IMR-90 (cell line): ENCODE results near the gene CEL. TPM values are rescaled to one million over a fixed set of nuclear protein-coding genes. Genes with fewer than 3 reads are reported as not detected.

ENCODE experiments used
- microRNA-seq, 2 experiments: library from miRNA; stranded (forward) in 1 of 2; unstranded in 1 of 2; fragments of 10-50 nt in 1 of 2; fragments of <30 nt in 1 of 2; gene quantifications in 1 of 2; microRNA quantifications in 1 of 2; one replicate each; pipeline versions ENCODE3 to v1.1.0; 2013 to 2020; ENCODE audit not compliant: insufficient read depth in 1 of 2, insufficient read length in 1 of 2, unreplicated experiment in 1 of 2
- polyA plus RNA-seq, 3 experiments: library from polyadenylated mRNA; depleted of rRNA; stranded (reverse); fragments of >200 nt; gene quantifications; 2 replicates each; pipeline ENCODE4 v1.2.3, GENCODE V29; 2012; ENCODE audit warnings: low replicate concordance in 1 of 3
- small RNA-seq, 5 experiments: library from RNA; depleted of rRNA; stranded (forward); fragments of <200 nt; gene quantifications; one replicate each; pipeline ENCODE3, GENCODE V24; 2012
- total RNA-seq: library from RNA; depleted of rRNA; stranded (reverse); fragments of >200 nt; gene quantifications from 2 replicates; pipeline ENCODE4 v1.2.3, GENCODE V29; 2012; rRNA removed

Gene CEL
- total and polyA plus RNA-seq, 2 of the 4 experiments (the other 2 are of a cell fraction): under 0.01 to 0.75 TPM

Small RNA genes lying within 50 kb of the gene (microRNA-seq; reads per million reads assigned to microRNA genes)
- gene MIR6877: 4.7 to 5.2 reads per million in 2 experiments

Small RNA genes lying within 50 kb of the gene (small RNA-seq; reads per million reads assigned to genes)
- gene MIR6877: 0 to 11.1 (median 3.1) reads per million in 5 experiments

Other genes starting within 250 kb of the CEL start
- under 0.01 TPM in 2 replicates for gene AK8, start 183.7 kb upstream of the CEL start, total RNA-seq
- gene AK8, start 183.7 kb upstream of the CEL start, polyA plus RNA-seq (2012; rRNA removed): 0.09 and 0.19 TPM in 2 replicates
- gene SPACA9, start 183.1 kb upstream of the CEL start, total RNA-seq: 0.90 and 1.1 TPM in 2 replicates
- 4.3 and 4.9 TPM in 2 replicates for gene SPACA9, start 183.1 kb upstream of the CEL start, polyA plus RNA-seq (2012; rRNA removed)
- gene TSC1, start 117.4 kb upstream of the CEL start, total RNA-seq: 44.2 and 56.3 TPM in 2 replicates
- 24.0 and 25.7 TPM in 2 replicates for gene TSC1, start 117.4 kb upstream of the CEL start, polyA plus RNA-seq (2012; rRNA removed)
- gene GFI1B, start 83.3 kb upstream of the CEL start, total RNA-seq: not detected in 2 replicates
- gene GFI1B, start 83.3 kb upstream of the CEL start, polyA plus RNA-seq (2012; rRNA removed): 0.02 TPM in 1 of 2 replicates, not detected in the other
- gene GTF3C5, start 31.0 kb upstream of the CEL start, total RNA-seq: 49.1 and 51.1 TPM in 2 replicates
- gene GTF3C5, start 31.0 kb upstream of the CEL start, polyA plus RNA-seq (2012; rRNA removed): 50.7 and 52.3 TPM in 2 replicates
- 12.2 and 13.1 TPM in 2 replicates for gene RALGDS, start 59.3 kb downstream of the CEL start, total RNA-seq
- gene RALGDS, start 59.3 kb downstream of the CEL start, polyA plus RNA-seq (2012; rRNA removed): 36.9 and 37.2 TPM in 2 replicates
- 0.83 and 1.8 TPM in 2 replicates for gene GBGT1, start 101.9 kb downstream of the CEL start, total RNA-seq
- 2.4 and 3.2 TPM in 2 replicates for gene GBGT1, start 101.9 kb downstream of the CEL start, polyA plus RNA-seq (2012; rRNA removed)
- not detected in 2 replicates for gene OBP2B, start 147.3 kb downstream of the CEL start, total RNA-seq
- not detected in 2 replicates for gene OBP2B, start 147.3 kb downstream of the CEL start, polyA plus RNA-seq (2012; rRNA removed)
- not detected in 2 replicates for gene ABO, start 213.2 kb downstream of the CEL start, total RNA-seq
- gene ABO, start 213.2 kb downstream of the CEL start, polyA plus RNA-seq (2012; rRNA removed): not detected in 2 replicates